GM21423 (cell line): ENCODE results near the gene GNLY.
"Not testable (repeated sequence)": the region's sequence is repeated elsewhere in the genome, so short reads cannot be mapped to it uniquely, and the experiment has no call there.

Experiments used
- ATAC-seq: cut with Tn5 transposase; IDR thresholded peaks from one replicate; pipeline ENCODE4 v1.9.1; 2021; ENCODE audit warnings: mild to moderate bottlenecking, moderate library complexity; ENCODE audit not compliant: unreplicated experiment

Gene GNLY

DNA sequence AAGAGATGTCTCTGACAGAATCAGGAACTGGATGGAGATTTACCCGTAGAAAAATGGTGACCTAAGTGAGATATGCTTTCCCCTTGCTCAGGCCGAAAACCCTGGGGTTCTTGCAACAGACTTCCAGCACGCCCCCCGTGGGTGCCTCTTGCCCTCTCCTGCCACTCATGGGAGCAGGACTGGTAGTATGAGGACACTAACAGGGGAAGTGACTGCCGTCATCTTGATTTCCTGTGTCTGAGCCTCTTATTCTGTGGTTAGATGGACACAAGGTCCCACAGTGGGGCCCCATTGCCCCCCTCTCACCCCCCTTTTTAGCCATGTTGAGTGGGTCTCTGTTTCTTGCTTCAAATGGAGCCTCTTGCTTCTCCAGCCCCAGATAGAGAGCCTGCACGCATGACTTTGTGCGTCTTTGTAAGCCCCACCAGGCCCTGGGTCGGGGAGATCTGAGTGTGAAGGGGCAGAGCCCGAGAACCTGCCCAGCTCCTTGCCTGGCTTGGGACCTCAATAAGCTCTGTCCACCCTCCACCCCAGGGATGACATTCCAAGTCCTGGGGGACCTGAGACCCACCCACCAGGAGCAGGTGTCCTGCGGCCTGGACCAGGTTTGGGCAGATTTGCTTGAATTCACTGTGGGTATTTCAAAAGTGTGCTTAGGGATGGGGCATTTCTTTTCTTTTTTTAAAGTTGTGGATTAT lies 12.6 kb downstream of the GNLY start:
- no peak for ATAC-seq

DNA sequence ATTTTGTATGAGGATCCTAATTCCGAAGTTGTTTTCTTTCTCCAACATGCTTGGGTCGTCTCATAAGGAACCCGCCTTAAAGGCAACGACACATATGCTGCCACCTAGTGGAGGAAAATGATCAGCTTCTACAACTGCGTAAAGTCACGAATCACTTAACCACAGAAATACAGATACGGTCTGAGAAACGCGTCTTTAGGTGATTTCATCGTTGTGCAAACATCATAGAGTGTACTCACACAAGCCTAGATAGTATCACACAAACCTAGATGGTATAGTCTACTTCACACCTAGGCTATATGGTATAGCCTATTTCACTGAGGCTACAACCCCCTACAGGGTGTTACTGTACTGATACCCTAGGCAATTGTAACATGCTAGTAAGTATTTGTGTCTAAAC lies 13.1 kb downstream of the GNLY start:
- ATAC-seq: peak; percentile 49

DNA sequence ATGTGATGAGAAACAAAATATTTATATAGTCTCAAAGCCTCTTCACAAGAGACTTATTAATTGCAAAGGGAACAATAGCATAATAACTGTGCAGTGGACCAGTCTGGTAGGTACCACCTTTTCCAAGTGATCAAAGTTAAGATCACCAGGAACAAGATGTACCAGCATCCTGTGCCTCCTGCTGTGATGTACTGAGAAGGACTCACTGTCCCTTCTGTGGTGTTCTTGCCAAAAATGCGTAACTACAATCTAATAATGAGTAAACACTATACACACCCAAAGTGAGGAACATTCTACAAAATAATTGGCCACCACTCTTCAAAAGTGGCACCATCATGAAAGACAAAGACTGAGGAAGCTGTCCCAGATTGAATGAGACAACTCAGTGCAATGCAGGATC lies 14.5 kb downstream of the GNLY start:
- ATAC-seq: no peak

DNA sequence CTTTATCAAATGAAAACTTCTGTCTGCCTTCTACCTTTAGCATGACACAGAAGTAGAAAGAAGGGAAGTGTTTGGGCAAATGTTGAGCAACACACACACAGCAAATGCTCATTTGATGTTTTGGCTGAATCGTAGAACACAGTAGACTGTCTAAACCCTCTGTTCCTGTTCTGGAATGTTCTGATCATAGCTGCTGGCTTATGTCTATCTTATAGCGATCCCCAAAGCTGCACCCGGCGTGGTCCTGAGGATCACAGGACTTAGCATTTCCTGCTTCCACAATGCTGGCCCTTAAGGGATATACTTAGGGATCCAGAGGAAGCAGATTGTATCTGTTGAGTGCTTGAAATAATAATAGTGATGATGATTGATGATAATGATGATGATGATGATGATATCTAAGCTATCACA lies 15.2 kb downstream of the GNLY start:
- no peak for ATAC-seq

DNA sequence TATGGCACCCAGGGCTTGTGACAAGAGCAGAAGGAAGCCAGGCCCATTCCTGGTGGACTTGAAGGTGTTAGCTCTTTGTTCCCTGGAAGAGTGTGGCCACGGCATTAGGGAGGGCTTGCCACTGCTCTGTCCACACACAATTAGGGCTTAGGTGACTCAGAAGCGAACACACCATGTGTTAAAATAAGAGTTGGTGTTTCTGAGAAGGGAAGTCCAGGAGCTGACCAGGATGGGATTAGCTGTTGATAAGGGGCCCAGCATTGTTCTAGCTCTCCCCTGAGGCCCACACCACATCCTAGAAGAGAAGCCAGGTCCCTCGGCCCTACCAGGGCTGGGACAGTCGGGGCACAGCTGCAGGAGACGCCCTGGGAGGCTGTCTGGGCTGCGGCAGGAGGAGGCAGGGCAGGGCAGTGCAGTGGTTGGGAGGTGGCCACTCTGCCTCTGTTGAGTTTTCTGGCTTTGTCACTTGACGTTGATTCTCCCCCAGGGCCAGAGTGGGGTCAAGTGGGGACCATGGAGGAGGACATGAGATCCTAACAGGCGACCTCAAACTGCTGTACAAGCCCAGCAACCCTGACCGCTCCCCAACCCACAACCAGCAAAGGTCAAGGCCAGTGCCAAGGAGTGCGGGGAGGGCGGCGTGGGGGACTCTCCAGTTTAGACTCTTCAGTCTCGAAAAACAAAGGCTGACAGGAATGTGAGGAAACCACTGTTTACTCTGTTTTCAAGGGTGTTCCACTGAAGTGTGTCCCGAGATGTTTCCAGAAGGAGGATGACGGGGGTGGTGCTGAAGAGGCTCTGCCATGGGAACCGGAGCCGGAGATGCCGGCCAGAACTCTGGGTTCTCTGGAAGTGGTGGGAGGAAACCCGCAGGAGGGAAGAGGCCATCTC lies 16.8 kb downstream of the GNLY start:
- ATAC-seq: no peak

DNA sequence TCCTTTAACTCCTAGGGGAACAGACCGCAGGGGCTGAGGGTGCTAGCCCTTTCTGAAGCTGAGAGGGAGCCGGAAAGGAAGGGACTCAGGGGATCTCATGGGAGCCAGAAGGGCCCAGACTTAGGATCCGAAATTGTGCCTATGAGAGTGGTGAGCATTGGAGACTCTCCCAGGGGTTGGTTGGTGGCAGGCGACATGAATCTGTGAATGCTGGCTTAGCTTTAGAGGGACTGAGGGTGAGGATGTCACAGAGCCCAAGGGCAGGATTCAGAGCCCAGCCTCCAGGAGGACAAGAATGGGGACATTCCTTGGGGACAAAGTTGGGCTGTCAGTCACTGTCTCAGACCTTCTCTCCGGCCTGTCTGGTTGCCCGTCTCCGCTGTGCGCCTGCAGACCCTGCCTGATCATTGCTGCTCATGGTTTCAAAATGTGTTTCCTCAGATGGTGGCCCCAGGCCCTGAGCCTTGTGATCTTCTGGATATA lies 17.5 kb downstream of the GNLY start:
- ATAC-seq: no peak

DNA sequence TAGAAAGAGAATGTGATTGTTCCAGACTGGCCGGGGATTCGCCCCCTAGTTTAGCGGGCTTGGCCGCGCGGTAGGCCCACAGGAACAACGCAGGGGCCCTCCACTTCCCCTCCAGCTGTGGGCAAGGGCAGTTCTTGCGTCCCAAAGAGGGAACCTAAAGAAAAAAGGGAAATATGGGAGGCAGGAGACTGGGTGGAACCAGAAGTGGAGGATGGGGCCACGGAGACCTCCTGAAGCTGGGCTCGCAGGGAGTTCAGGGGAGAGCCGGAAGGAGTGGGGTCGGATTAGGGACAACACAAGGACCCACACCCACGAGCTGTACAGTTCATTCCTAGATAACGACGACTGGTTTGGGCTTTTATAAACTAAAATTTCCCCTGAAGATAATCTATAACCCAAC lies 18.2 kb downstream of the GNLY start:
- ATAC-seq: no peak

DNA sequence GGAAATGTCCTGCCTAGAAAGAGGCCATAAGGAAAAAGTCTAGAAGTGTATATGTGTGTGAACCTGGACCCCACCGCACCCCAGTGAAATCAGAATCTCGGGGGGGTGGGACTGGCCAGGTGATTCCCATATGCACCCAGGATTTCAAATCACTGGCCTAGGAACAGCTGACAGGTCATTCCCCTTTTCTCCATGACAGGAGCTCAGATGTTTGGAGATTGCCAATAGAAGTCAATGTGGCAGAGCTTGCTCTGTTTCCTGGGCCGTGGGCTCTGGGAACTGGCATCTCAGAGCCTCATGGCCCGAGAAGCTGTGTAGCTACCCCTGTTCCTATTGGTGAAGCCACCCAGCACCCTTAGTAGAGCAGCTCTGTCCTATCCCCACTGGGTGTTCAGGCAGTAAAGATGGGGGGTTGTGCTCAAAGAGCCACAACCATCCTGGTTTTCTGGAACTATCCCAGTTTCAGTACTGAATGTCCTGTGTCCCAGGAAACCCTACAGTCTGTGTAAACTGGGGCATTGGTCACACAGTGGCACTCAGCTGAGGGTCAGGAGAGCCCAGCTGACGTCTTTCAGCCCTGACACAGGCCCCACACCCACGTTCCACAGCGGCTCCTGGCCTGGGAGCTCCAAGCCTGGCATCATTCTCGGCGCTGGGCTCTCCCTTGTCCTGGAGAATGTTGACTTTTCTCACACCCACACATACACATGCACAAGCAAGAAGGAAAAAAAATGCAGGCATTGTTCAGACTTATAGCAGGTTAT lies 18.9 kb downstream of the GNLY start:
- no peak for ATAC-seq

DNA sequence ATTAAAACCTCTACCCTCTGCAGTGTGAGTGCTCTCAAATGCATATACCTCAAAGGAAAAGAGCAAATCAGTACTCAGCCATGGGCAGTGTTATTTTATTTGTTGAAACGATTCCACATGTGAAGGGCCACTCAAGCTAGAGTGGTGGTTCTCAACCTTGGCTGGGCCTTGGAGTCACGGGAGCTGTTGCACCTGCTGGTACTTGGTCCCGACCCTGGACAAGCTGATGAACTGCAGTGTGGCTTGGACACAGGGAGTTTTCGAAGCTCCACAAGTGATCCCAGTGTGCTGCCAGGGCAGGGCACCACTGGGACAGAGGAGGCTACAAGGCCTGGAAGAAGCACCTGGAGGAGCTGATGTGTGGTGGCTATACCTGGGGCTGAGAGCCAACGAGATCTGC lies 19.7 kb downstream of the GNLY start:
- no peak for ATAC-seq

DNA sequence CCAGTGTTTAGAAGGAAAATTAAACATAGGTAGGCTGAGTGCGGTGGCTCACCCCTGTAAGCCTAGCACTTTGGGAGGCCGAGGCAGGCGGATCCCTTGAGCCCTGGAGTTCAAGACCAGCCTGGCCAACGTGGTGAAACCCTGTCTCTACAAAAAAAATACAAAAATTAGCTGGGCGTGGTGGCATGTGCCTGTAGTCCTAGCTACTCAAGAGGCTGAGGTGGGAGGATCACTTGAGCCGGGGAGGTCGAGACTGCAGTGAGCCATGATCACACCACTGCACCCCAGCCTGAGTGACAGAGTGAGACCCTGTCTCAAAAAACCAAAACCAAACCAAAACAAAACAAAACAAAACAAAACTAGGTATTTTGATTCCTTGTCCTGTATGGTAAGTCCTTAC lies 20.3 kb downstream of the GNLY start:
- ATAC-seq: not testable (repeated sequence)

DNA sequence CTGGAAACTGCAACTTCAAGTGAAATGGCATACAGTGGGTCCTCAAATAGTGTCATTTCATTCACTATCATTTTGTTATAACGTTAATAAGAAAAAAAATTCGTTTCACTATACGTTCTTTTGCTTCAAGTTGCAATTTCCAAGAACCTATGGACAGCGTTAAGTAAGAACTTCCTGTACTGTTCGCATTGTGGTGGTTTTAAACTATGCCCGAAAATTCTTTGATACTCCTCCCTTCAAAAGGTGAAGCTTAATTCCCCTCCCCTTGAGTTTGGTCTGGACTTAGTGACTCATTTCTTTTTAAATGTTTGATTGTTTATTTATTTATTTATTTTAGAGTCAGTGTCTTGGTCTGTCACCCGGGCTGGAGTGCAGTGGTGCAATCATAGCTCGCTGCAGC lies 20.7 kb downstream of the GNLY start:
- no peak for ATAC-seq

DNA sequence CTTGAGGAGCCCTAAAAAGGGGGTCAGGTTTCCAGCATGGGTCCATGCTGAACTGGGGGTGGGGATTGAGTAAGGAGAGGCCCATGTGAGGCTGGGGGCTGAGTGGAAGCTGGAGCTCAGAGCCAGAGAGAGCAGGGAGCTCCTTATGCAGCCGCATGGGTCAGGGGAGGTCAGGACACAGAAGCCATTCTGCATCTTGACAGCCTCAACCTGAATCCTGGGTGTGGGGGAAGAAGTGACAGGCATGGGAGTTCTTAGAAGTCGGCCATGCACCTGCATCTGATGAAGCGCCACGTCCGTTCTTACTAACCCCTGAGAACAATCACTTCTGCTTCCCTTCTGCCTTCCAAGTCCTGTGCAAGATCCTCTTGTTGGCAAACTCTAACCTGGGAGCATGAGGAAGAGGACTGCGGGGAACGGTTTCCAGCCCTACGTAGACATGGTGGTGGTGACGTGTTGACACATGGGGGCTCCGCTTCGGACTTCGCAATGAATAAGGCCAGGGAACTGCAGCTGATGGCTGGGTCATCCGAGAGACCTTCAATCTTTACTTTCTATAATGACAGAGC lies 22.3 kb downstream of the GNLY start:
- ATAC-seq: no peak

DNA sequence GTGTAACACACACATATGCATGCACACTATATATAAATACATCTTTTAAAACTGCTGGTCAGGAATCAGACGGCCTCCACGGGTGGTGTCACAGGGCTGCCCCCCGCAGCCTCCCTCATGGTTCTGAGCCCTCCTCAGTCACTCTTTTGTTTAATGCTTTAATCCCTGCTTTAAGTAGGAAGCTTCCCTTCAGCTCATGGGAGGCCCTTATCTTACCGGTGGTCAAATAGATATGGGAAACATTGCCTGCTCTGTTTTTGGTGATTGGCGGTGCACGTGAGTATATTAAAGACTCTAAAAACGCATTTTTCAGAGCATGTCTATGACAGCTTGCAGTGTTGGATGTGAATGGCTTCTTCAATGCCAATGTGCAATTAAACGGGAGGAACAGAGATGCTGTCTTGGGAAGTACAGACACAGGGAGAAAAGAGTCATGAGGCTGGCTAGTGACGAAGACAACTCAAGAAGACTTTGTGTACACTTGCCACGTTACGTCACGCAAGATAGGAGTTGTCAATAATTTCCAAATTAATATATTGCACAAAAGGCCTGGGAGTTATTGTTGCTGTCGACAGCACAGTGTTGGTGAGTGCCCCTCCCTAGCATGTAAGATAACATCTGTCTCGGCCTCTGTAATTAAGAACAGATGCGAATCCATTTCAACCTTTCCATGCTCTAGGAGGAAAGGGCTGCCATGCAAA lies 23.3 kb downstream of the GNLY start:
- no peak for ATAC-seq

DNA sequence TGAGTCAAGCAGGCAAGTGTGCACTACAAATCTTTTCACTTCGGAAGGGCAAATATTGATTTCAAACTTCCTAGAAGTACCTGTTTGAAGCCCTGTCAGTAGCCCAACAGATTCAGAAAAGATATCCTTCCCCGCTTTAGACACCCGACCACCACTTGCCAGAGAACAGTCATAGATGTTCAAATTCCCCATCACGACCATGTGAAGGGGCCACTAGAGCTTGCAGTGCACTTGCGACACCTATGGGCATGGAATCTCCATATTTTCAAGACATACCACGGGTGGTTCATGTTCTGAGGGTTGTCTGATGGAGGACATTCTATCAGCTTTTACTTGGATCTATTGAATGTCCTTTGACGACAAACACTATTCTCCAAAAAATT lies 23.8 kb downstream of the GNLY start:
- no peak for ATAC-seq

DNA sequence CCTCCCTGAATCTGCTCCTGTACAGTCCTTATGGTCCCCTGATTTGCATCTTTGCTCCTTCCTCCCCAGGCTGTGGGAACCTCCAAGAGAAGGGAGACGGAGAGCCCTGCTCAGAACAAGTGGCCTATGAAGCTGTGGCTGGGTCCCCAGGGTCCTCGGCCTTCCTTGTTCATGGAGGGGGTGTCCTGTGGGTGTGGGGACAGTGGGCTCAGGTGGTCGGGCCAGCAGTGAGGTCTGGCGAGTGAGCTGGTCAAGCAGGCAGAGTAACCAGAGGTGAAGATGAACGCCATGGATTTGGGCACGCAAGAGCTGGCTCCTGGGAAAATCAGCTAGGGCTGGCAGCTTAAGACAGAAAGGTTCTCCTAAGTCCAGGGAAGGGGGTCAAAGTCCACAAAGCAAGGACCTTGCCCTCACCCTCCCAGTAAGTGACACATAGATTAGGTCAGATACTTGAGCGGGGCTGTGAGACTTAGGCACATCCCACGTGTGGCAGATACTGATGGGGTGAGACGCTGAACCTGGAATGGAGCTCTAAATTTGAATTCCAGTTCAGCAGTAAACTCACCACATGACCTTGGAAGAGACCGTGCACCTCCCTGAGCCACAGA lies 24.8 kb downstream of the GNLY start:
- no peak for ATAC-seq

DNA sequence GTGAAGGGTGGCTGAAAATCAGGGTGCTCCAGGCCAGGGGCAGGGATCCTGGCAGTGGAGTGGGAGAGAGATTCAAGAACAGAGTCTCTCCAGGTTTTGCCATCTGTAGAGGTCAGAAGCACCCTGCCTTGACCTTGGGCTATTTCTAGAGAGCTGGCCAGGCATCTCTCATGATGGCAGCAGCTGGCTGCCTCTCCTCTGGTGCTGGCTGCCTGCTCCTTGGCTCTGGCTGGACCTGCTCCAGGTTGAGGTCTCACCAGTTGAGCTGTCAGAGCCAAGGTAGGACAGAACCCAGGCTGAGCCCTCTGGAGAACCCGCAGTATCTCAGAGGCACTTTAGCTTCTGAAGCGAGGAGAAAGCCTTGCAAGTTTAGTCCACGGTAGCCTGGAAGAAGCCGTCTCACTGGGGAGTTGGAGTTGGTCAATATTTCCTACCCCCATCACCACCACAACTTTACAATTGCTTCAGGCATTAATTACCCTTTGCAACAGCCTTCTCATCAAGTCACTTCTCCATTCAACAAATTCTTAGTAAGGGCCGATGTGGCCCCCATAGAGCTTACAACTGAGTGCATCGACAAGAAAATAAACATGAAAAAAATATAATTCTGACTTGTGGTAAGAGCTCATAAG lies 25.6 kb downstream of the GNLY start:
- no peak for ATAC-seq

DNA sequence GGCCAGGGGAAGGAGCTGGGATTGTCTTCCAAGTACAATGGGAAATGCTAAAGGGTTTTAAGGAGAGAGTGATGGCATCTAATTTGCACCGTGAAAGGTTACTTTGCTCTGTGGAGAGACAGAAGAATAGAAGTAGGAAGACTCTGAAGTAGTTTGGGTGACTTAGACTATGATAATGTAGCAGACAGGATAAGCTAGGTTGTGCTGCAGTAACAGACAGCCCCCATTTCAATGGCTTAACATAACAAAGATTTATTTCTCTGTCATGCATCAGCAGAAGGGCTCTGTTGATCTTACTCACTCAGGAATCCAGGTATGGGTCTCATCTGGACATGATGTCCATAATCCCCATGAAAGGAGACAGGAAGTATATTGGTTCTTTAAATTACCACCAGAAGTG lies 26.4 kb downstream of the GNLY start:
- ATAC-seq: no peak

DNA sequence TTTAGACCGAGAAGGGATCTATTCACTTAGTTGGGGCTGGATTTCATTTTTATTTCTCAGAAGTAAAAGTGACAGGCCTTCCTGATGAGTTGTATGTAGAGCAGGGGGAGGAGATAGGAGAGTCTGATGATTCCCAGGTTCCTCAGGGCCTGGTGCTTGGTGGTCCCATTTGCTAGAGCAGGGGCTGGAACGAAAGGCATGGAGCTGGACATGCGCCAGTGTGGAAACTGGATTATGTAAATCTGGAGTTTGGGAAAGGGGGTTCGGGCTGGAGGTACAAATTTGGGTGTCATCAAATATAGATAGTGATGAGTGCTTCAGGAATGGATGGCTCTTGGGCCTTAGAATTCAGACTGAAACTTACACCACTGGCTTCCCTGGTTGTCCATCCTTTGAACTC lies 27.5 kb downstream of the GNLY start:
- ATAC-seq: no peak

DNA sequence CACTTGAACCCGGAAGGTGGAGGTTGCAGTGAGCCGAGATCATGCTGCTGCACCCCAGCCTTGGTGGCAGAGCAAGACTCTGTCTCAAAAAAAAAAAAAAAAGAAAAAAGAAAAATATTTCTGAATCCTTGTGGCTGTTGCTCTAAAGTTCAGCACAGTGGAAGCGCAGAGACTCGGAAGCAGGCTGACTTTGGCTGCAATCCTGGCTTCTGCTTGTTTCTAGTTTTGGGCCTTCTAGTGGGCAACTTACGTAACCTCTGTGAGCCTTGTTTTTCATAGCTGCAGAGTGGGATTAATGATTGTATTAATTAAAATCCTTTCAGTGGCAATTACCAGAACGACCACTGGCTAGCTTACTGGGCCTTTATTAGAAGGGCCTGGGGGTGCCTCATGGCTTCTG lies 28.4 kb downstream of the GNLY start:
- no peak for ATAC-seq
